ENCODE data around the gene XPNPEP3.

Gene XPNPEP3

DNA sequence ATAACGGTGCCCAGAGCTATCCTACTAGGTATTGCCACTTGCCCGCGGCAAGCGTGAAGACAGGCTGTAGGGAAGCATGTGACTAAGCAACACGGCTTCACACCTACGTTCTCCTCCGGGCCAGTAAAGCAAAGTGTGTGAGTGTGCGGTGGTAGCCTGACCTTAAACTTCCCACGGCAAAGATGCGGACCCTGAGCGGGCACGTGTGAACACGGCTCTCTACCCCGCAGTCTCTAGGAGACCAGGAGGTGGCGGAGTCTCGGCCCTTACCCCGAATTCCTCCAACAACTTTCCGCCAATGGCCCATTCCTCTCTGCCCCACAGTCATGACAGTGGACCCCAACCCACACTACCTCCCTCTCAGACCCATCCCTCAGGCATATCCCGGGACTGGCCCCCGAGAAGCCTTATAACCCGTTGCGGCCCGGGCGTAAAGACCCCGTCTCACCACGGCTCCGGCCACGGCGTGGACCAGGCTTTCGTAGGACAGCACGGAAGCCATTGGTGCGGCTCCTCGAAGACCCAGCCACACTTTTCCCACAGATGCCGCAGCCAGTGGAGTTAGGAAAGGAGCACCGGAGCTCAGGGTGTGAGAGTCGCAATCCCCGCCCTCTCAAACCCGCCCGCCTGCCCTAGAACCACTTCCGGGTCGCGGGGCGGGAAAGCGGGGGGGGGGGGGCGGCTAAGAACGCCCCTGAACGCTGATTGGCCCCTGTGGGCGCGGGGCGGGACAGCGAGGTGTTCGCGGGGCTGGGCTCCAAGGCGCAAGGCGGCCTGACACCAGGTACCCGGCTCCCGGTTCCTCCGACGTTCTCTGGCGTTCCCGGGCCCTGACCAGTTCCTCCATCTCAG lies 38.0 kb upstream of the XPNPEP3 start, which contains the start of gene SLC25A17 (continued):
- peak; percentile 77 for TF ChIP-seq PATZ1 (tag by site-specific recombination; IDR thresholded peaks at IDR 0.05)
- TF ChIP-seq, protein P1, sequence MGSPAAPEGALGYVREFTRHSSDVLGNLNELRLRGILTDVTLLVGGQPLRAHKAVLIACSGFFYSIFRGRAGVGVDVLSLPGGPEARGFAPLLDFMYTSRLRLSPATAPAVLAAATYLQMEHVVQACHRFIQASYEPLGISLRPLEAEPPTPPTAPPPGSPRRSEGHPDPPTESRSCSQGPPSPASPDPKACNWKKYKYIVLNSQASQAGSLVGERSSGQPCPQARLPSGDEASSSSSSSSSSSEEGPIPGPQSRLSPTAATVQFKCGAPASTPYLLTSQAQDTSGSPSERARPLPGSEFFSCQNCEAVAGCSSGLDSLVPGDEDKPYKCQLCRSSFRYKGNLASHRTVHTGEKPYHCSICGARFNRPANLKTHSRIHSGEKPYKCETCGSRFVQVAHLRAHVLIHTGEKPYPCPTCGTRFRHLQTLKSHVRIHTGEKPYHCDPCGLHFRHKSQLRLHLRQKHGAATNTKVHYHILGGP (tag by site-specific recombination; IDR thresholded peaks at IDR 0.05): peak; percentile 37; the same call in 1 of the 2 replicates
- TF ChIP-seq ZFP69B (tag by site-specific recombination; IDR thresholded peaks at IDR 0.05): peak; percentile 54; the same call in 1 of the 2 replicates
- no peak for TF ChIP-seq OVOL3 (tag by site-specific recombination; IDR thresholded peaks at IDR 0.05)
- TF ChIP-seq ZNF692 (tag by site-specific recombination; IDR thresholded peaks at IDR 0.05): peak; percentile 78
- no peak for TF ChIP-seq ZSCAN16 (tag by site-specific recombination; IDR thresholded peaks at IDR 0.05)
- TF ChIP-seq PRDM6 (tag by site-specific recombination; IDR thresholded peaks at IDR 0.05): no peak
- TF ChIP-seq SP7 (tag by site-specific recombination; IDR thresholded peaks at IDR 0.05): peak; percentile 62; the same call in 1 of the 2 replicates
- TF ChIP-seq, protein P2, sequence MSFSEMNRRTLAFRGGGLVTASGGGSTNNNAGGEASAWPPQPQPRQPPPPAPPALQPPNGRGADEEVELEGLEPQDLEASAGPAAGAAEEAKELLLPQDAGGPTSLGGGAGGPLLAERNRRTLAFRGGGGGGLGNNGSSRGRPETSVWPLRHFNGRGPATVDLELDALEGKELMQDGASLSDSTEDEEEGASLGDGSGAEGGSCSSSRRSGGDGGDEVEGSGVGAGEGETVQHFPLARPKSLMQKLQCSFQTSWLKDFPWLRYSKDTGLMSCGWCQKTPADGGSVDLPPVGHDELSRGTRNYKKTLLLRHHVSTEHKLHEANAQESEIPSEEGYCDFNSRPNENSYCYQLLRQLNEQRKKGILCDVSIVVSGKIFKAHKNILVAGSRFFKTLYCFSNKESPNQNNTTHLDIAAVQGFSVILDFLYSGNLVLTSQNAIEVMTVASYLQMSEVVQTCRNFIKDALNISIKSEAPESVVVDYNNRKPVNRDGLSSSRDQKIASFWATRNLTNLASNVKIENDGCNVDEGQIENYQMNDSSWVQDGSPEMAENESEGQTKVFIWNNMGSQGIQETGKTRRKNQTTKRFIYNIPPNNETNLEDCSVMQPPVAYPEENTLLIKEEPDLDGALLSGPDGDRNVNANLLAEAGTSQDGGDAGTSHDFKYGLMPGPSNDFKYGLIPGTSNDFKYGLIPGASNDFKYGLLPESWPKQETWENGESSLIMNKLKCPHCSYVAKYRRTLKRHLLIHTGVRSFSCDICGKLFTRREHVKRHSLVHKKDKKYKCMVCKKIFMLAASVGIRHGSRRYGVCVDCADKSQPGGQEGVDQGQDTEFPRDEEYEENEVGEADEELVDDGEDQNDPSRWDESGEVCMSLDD (tag by site-specific recombination; IDR thresholded peaks at IDR 0.05): 0 out of 2 replicates have a peak, but pooled peaks have one; percentile 11
- TF ChIP-seq, protein P3, sequence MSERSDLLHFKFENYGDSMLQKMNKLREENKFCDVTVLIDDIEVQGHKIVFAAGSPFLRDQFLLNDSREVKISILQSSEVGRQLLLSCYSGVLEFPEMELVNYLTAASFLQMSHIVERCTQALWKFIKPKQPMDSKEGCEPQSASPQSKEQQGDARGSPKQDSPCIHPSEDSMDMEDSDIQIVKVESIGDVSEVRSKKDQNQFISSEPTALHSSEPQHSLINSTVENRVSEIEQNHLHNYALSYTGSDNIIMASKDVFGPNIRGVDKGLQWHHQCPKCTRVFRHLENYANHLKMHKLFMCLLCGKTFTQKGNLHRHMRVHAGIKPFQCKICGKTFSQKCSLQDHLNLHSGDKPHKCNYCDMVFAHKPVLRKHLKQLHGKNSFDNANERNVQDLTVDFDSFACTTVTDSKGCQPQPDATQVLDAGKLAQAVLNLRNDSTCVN (tag by site-specific recombination; optimal IDR thresholded peaks at IDR 0.05): peak; percentile 24
- TF ChIP-seq ZNF626 (tag by site-specific recombination; IDR thresholded peaks at IDR 0.05): no peak
- TF ChIP-seq, protein P4, sequence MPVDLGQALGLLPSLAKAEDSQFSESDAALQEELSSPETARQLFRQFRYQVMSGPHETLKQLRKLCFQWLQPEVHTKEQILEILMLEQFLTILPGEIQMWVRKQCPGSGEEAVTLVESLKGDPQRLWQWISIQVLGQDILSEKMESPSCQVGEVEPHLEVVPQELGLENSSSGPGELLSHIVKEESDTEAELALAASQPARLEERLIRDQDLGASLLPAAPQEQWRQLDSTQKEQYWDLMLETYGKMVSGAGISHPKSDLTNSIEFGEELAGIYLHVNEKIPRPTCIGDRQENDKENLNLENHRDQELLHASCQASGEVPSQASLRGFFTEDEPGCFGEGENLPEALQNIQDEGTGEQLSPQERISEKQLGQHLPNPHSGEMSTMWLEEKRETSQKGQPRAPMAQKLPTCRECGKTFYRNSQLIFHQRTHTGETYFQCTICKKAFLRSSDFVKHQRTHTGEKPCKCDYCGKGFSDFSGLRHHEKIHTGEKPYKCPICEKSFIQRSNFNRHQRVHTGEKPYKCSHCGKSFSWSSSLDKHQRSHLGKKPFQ (tag by site-specific recombination; IDR thresholded peaks at IDR 0.05): peak; percentile 95
- TF ChIP-seq ZNF266 (tag by site-specific recombination; IDR thresholded peaks at IDR 0.05; ENCODE audit: low read depth): no peak
- peak; percentile 81 for TF ChIP-seq SP2 (tag by site-specific recombination; IDR thresholded peaks at IDR 0.05)
- no peak for TF ChIP-seq PRDM1 (tag by site-specific recombination; IDR thresholded peaks at IDR 0.05)
- peak; percentile 85 for TF ChIP-seq CTCF (tag by site-specific recombination; IDR thresholded peaks at IDR 0.05)
- peak; percentile 77 for TF ChIP-seq SP3 (tag by site-specific recombination; IDR thresholded peaks at IDR 0.05)
- no peak for TF ChIP-seq IKZF3 (tag by site-specific recombination; IDR thresholded peaks at IDR 0.05)
- no peak for TF ChIP-seq ZNF785 (tag by site-specific recombination; IDR thresholded peaks at IDR 0.05)
- TF ChIP-seq, protein P5, sequence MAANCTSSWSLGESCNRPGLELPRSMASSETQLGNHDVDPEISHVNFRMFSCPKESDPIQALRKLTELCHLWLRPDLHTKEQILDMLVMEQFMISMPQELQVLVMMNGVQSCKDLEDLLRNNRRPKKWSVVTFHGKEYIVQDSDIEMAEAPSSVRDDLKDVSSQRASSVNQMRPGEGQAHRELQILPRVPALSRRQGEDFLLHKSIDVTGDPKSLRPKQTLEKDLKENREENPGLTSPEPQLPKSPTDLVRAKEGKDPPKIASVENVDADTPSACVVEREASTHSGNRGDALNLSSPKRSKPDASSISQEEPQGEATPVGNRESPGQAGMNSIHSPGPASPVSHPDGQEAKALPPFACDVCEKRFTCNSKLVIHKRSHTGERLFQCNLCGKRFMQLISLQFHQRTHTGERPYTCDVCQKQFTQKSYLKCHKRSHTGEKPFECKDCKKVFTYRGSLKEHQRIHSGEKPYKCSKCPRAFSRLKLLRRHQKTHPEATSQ (tag by site-specific recombination; IDR thresholded peaks at IDR 0.05): 0 out of 2 replicates have a peak, but pooled peaks have one; percentile 20
- TF ChIP-seq EGR2 (tag by site-specific recombination; IDR thresholded peaks at IDR 0.05; ENCODE audit: low read depth): peak; percentile 67
- TF ChIP-seq ZBTB21 (tag by site-specific recombination; IDR thresholded peaks at IDR 0.05): 0 out of 2 replicates have a peak, but pooled peaks have one; percentile 11
